GM21528 (cell line): ENCODE results near the gene BTBD9.

Source experiments
- ATAC-seq: cut with Tn5 transposase; IDR thresholded peaks from one replicate; pipeline ENCODE4 v1.9.1; 2021; ENCODE audit warnings: mild to moderate bottlenecking, moderate library complexity; ENCODE audit not compliant: unreplicated experiment, low FRiP score

The BTBD9 gene

GRCh38 chr6:38514399-38514798 is 125.3 kb downstream of the BTBD9 start:
- ATAC-seq, result no peak

GRCh38 chr6:38512211-38512610 is 127.5 kb downstream of the BTBD9 start:
- ATAC-seq, result no peak

GRCh38 chr6:38510205-38510604 is 129.5 kb downstream of the BTBD9 start:
- no peak for ATAC-seq

GRCh38 chr6:38509713-38510112 is 130.0 kb downstream of the BTBD9 start:
- no peak for ATAC-seq

GRCh38 chr6:38508894-38509293 is 130.8 kb downstream of the BTBD9 start:
- ATAC-seq, result no peak

- ATAC-seq, result no peak
Measured at GRCh38 chr6:38508286-38508685, 131.4 kb downstream of the BTBD9 start.

- no peak for ATAC-seq
Measured at GRCh38 chr6:38507173-38507572, 132.6 kb downstream of the BTBD9 start.

GRCh38 chr6:38505826-38506225 is 133.9 kb downstream of the BTBD9 start:
- no peak for ATAC-seq

GRCh38 chr6:38504996-38505395 is 134.7 kb downstream of the BTBD9 start:
- no peak for ATAC-seq

GRCh38 chr6:38503960-38504682 is 135.6 kb downstream of the BTBD9 start:
- no peak for ATAC-seq

GRCh38 chr6:38503032-38503773 is 136.5 kb downstream of the BTBD9 start:
- ATAC-seq, result no peak

GRCh38 chr6:38502423-38502822 is 137.3 kb downstream of the BTBD9 start:
- no peak for ATAC-seq

GRCh38 chr6:38501931-38502330 is 137.8 kb downstream of the BTBD9 start:
- no peak for ATAC-seq

GRCh38 chr6:38499529-38500096 is 140.1 kb downstream of the BTBD9 start:
- no peak for ATAC-seq

- no peak for ATAC-seq
Measured at GRCh38 chr6:38498805-38499445, 140.8 kb downstream of the BTBD9 start.

GRCh38 chr6:38498085-38498484 is 141.6 kb downstream of the BTBD9 start:
- ATAC-seq, result no peak

GRCh38 chr6:38497546-38497945 is 142.2 kb downstream of the BTBD9 start:
- no peak for ATAC-seq

GRCh38 chr6:38495922-38496635 is 143.7 kb downstream of the BTBD9 start:
- ATAC-seq, result no peak

GRCh38 chr6:38495518-38495917 is 144.2 kb downstream of the BTBD9 start:
- ATAC-seq, result no peak

- ATAC-seq, result no peak
Measured at GRCh38 chr6:38493931-38494547, 145.7 kb downstream of the BTBD9 start.
